H9 (cell line): Measurements from ENCODE around the gene MICAL2. TPM values are rescaled to one million over a fixed set of nuclear protein-coding genes. Genes with fewer than 3 reads are reported as not detected.

ENCODE experiments used
- DNase-seq: peaks from one replicate; pipeline ENCODE4 v3.0.0-alpha.2; 2017
- H2AFZ ChIP-seq: one replicate; pipeline ENCODE4 v1.6.1; 2013; ENCODE audit warnings: mild to moderate bottlenecking, low read length, control low read depth, moderate library complexity
- H2AK5ac ChIP-seq: 2 replicates; pipeline ENCODE4 v1.6.1; 2013; ENCODE audit warnings: low read length, control low read depth, mixed read lengths; ENCODE audit not compliant: insufficient read length
- H2BK120ac ChIP-seq: one replicate; pipeline ENCODE4 v1.6.1; 2013; ENCODE audit warnings: low read depth, mild to moderate bottlenecking, low read length, control low read depth, inconsistent platforms; ENCODE audit not compliant: poor library complexity, severe bottlenecking
- H2BK12ac ChIP-seq: 2 replicates; pipeline ENCODE4 v1.6.1; 2013; ENCODE audit warnings: low read length, control low read depth, mixed read lengths, low read depth; ENCODE audit not compliant: insufficient read length
- H2BK15ac ChIP-seq: 2 replicates; pipeline ENCODE4 v1.6.1; 2013; ENCODE audit warnings: low read depth, low read length, control low read depth
- H2BK20ac ChIP-seq: one replicate; pipeline ENCODE4 v1.6.1; 2013; ENCODE audit warnings: low read depth, mild to moderate bottlenecking, low read length, control low read depth, inconsistent platforms; ENCODE audit not compliant: poor library complexity, severe bottlenecking
- H2BK5ac ChIP-seq: 2 replicates; pipeline ENCODE4 v1.6.1; 2013; ENCODE audit warnings: low read length, control low read depth, mixed read lengths; ENCODE audit not compliant: insufficient read length
- H3K14ac ChIP-seq: 2 replicates; pipeline ENCODE4 v1.6.1; 2013; ENCODE audit warnings: low read length, control low read depth; ENCODE audit not compliant: insufficient read depth
- H3K18ac ChIP-seq: 2 replicates; pipeline ENCODE4 v1.6.1; 2013; ENCODE audit warnings: low read depth, mild to moderate bottlenecking, mixed read lengths, low read length, control low read depth; ENCODE audit not compliant: insufficient read length
- H3K23ac ChIP-seq: 2 replicates; pipeline ENCODE4 v1.6.1; 2013; ENCODE audit warnings: low read length, control low read depth, mixed read lengths, low read depth; ENCODE audit not compliant: insufficient read length
- H3K23me2 ChIP-seq: 2 replicates; pipeline ENCODE4 v1.6.1; 2013; ENCODE audit warnings: low read depth, mild to moderate bottlenecking, mixed read lengths, low read length, control low read depth; ENCODE audit not compliant: insufficient read length, poor library complexity, severe bottlenecking
- H3K27ac ChIP-seq: 2 replicates; pipeline ENCODE4 v1.5.1; 2013; ENCODE audit warnings: low read length, control low read depth, mixed read lengths, low read depth; ENCODE audit not compliant: insufficient read length
- H3K27me3 ChIP-seq: 2 replicates; pipeline ENCODE4 v1.6.1; 2013; ENCODE audit warnings: low read length, control low read depth, inconsistent platforms; ENCODE audit not compliant: insufficient read depth
- H3K4ac ChIP-seq: 2 replicates; pipeline ENCODE4 v1.6.1; 2013; ENCODE audit warnings: low read depth, mild to moderate bottlenecking, control low read depth, inconsistent platforms, low read length, moderate library complexity
- H3K4me1 ChIP-seq: 2 replicates; pipeline ENCODE4 v1.6.1; 2013; ENCODE audit warnings: low read length, control low read depth, inconsistent platforms; ENCODE audit not compliant: insufficient read depth
- H3K4me2 ChIP-seq: 2 replicates; pipeline ENCODE4 v1.6.1; 2013; ENCODE audit warnings: low read length, control low read depth, mixed read lengths; ENCODE audit not compliant: insufficient read length, insufficient read depth
- H3K56ac ChIP-seq: 2 replicates; pipeline ENCODE4 v1.6.1; 2013; ENCODE audit warnings: low read depth, mild to moderate bottlenecking, mixed read lengths, low read length, control low read depth; ENCODE audit not compliant: insufficient read length
- H3K79me1 ChIP-seq: 2 replicates; pipeline ENCODE4 v1.6.1; 2013; ENCODE audit warnings: low read depth, mild to moderate bottlenecking, moderate library complexity, low read length, control low read depth, inconsistent platforms; ENCODE audit not compliant: insufficient read depth, poor library complexity, severe bottlenecking
- H3K79me2 ChIP-seq: 2 replicates; pipeline ENCODE4 v1.6.1; 2013; ENCODE audit warnings: low read length, control low read depth, inconsistent platforms; ENCODE audit not compliant: insufficient read depth
- H3K9ac ChIP-seq: 2 replicates; pipeline ENCODE4 v1.6.1; 2013; ENCODE audit warnings: low read length, control low read depth, mixed read lengths; ENCODE audit not compliant: insufficient read length; ENCODE audit errors: extremely low read depth
- H3K9me3 ChIP-seq: one replicate; pipeline ENCODE4 v1.6.1; 2013; ENCODE audit warnings: low read depth, low read length, inconsistent platforms; ENCODE audit not compliant: control insufficient read depth
- H3T11ph ChIP-seq: one replicate; pipeline ENCODE4 v1.6.1; 2013; ENCODE audit warnings: mild to moderate bottlenecking, low read length, control low read depth, inconsistent platforms
- H4K20me1 ChIP-seq: one replicate; pipeline ENCODE4 v1.6.1; 2013; ENCODE audit not compliant: control insufficient read depth, insufficient read length, insufficient read depth
- H4K5ac ChIP-seq: 2 replicates; pipeline ENCODE4 v1.6.1; 2013; ENCODE audit warnings: low read depth, mild to moderate bottlenecking, mixed read lengths, low read length, control low read depth; ENCODE audit not compliant: insufficient read length
- H4K8ac ChIP-seq: replicated peaks from 2 replicates; pipeline ENCODE4 v1.6.1; 2013; ENCODE audit warnings: low read length, control low read depth, mixed read lengths, low read depth; ENCODE audit not compliant: insufficient read length
- H4K91ac ChIP-seq: 2 replicates; pipeline ENCODE4 v1.6.1; 2013; ENCODE audit warnings: low read depth, mild to moderate bottlenecking, moderate library complexity, mixed read lengths, low read length, control low read depth; ENCODE audit not compliant: insufficient read length
- H3K27ac Mint-ChIP-seq, 3 experiments: 2 replicates in 2 of 3; 3 replicates in 1 of 3; pipeline ENCODE4 v1.8.0; 2020 to 2021; ENCODE audit warnings: mixed read lengths in 3 of 3, mild to moderate bottlenecking in 1 of 3, moderate library complexity in 1 of 3
- H3K27me3 Mint-ChIP-seq: 2 replicates; pipeline ENCODE4 v1.8.0; 2021; ENCODE audit warnings: low read depth, mild to moderate bottlenecking, moderate library complexity, mixed read lengths
- H3K36me3 Mint-ChIP-seq, 3 experiments: 2 replicates in 2 of 3; 3 replicates in 1 of 3; pipeline ENCODE4 v1.8.0; 2020 to 2021; ENCODE audit warnings: low read depth in 3 of 3, mixed read lengths in 3 of 3; ENCODE audit not compliant: insufficient read depth in 1 of 3
- H3K4me1 Mint-ChIP-seq, 2 experiments: 2 replicates each; pipeline ENCODE4 v1.8.0; 2020; ENCODE audit warnings: mixed read lengths in 2 of 2
- H3K4me3 Mint-ChIP-seq, 2 experiments: 2 replicates in 1 of 2; 3 replicates in 1 of 2; pipeline ENCODE4 v1.8.0; 2020 to 2021; ENCODE audit warnings: mild to moderate bottlenecking in 2 of 2, mixed read lengths in 2 of 2, moderate library complexity in 1 of 2
- H3K9me3 Mint-ChIP-seq, 2 experiments: 2 replicates in 1 of 2; 3 replicates in 1 of 2; pipeline ENCODE4 v1.8.0; 2020; ENCODE audit warnings: mild to moderate bottlenecking in 2 of 2, mixed read lengths in 2 of 2, moderate library complexity in 1 of 2
- CTCF ChIP-seq: fragments of 200-600 bp; sonication (generic); conservative IDR thresholded peaks from 3 replicates; pipeline ENCODE4 v1.8.0; 2021; ENCODE audit warnings: antibody characterized with exemption, mild to moderate bottlenecking
- total RNA-seq: library from RNA; stranded (reverse); gene quantifications from 2 replicates; pipeline ENCODE4 v1.2.1, GENCODE V29; 2021

MICAL2 gene
- total RNA-seq, 1 experiment from 2014 or later: 4.7 TPM

- H3K14ac ChIP-seq: no peak overlapping the region
- no peak overlapping the region for H4K91ac ChIP-seq
- H3K27ac ChIP-seq: no peak overlapping the region
- no peak overlapping the region for H3K4me2 ChIP-seq
- H3K4ac ChIP-seq: no peak overlapping the region
- Mint-ChIP-seq H3K9me3 (no peaks in the 10 kb centered on the region), H3K4me3 (no peak overlapping the region), H3K27ac (no peak overlapping the region; a peak in 1 of 7 replicates), H3K4me1 (peaks cover 42 to 49% of the 10 kb centered on the region in 2 experiments), H3K27me3 (peaks cover 25% of the 10 kb centered on the region), H3K36me3 (no peaks in the 10 kb centered on the region)
- no peak overlapping the region for H2BK15ac ChIP-seq
- H3K79me1 ChIP-seq: no peaks in the 10 kb centered on the region
- H4K5ac ChIP-seq: no peak overlapping the region
- H3K9me3 ChIP-seq: no peaks in the 10 kb centered on the region
- H3K23me2 ChIP-seq: no peaks in the 10 kb centered on the region
- no peak overlapping the region for H2AK5ac ChIP-seq
- H3K27me3 ChIP-seq: no peaks in the 10 kb centered on the region
- H3K56ac ChIP-seq: no peak overlapping the region
- H2BK120ac ChIP-seq: no peak overlapping the region
- no peak overlapping the region for H3K9ac ChIP-seq
- no peak overlapping the region for H2BK12ac ChIP-seq
- H2BK5ac ChIP-seq: no peak overlapping the region
- H3K23ac ChIP-seq: no peak overlapping the region
- no peaks in the 10 kb centered on the region for H4K20me1 ChIP-seq
- no peak overlapping the region for H2AFZ ChIP-seq
- no peak for DNase-seq
- no peak overlapping the region for H3T11ph ChIP-seq
- peak; percentile 40; the same call in 2 of the 3 replicates for TF ChIP-seq CTCF
- H4K8ac ChIP-seq: no peak overlapping the region
- no peak overlapping the region for H2BK20ac ChIP-seq
- peaks cover 9% of the 10 kb centered on the region; the same call in 1 of the 2 replicates for H3K4me1 ChIP-seq
- H3K79me2 ChIP-seq: no peaks in the 10 kb centered on the region
- no peak overlapping the region for H3K18ac ChIP-seq
Observed at GRCh38 chr11:12099132-12099873, 11.1 kb upstream of the MICAL2 start.
